Neural cell (in vitro differentiated cells): ENCODE data around the gene AP3B1. TPM values are rescaled to one million over a fixed set of nuclear protein-coding genes. Genes with fewer than 3 reads are reported as not detected.

Experiments used
- H2AFZ ChIP-seq: fragments of 200-600, 300-800 bp; sonication (generic), shearing (Covaris generic); 2 replicates; pipeline ENCODE4 v1.6.0; 2014; ENCODE audit warnings: low read depth, mild to moderate bottlenecking, antibody characterized with exemption, low read length, moderate library complexity
- H3F3A ChIP-seq: fragments of 200-600 bp; shearing (Covaris generic); 2 replicates; pipeline ENCODE4 v1.6.1; 2016; ENCODE audit warnings: mild to moderate bottlenecking, moderate library complexity, mixed read lengths, antibody characterized with exemption, low read length; ENCODE audit not compliant: insufficient read depth, poor library complexity, severe bottlenecking
- H3K27ac ChIP-seq: fragments of 200-600, 300-800 bp; sonication (generic), shearing (Covaris generic); 2 replicates; pipeline ENCODE4 v1.5.1; 2014; ENCODE audit warnings: mild to moderate bottlenecking, low read length, moderate library complexity
- H3K27me3 ChIP-seq: fragments of 300-800, 200-600 bp; sonication (generic), shearing (Covaris generic); 2 replicates; pipeline ENCODE4 v1.6.0; 2014; ENCODE audit warnings: mild to moderate bottlenecking, low read depth, low read length, moderate library complexity; ENCODE audit not compliant: insufficient read depth
- H3K36me3 ChIP-seq: fragments of 300-800, 200-600 bp; sonication (generic), shearing (Covaris generic); 2 replicates; pipeline ENCODE4 v1.5.1; 2014; ENCODE audit warnings: mild to moderate bottlenecking, antibody characterized with exemption, low read length, moderate library complexity; ENCODE audit not compliant: insufficient read depth
- H3K4me2 ChIP-seq: fragments of 300-800, 200-600 bp; sonication (generic), shearing (Covaris generic); 2 replicates; pipeline ENCODE4 v1.6.0; 2014; ENCODE audit warnings: mild to moderate bottlenecking, low read length
- H3K4me3 ChIP-seq: fragments of 300-800, 200-600 bp; sonication (generic), shearing (Covaris generic); 2 replicates; pipeline ENCODE4 v1.5.1; 2014; ENCODE audit warnings: mild to moderate bottlenecking, low read length, moderate library complexity
- H3K79me2 ChIP-seq: fragments of 200-600 bp; shearing (Covaris generic); replicated peaks from 2 replicates; pipeline ENCODE4 v1.6.0; 2014; ENCODE audit warnings: mild to moderate bottlenecking, low read length, moderate library complexity; ENCODE audit not compliant: insufficient read depth
- H3K9ac ChIP-seq: fragments of 300-800, 200-600 bp; sonication (generic), shearing (Covaris generic); 2 replicates; pipeline ENCODE4 v1.6.1; 2016; ENCODE audit warnings: mild to moderate bottlenecking, low read length, mixed read lengths
- H3K9me2 ChIP-seq: fragments of 200-600 bp; shearing (Covaris generic); 2 replicates; pipeline ENCODE4 v1.6.1; 2016; ENCODE audit warnings: mild to moderate bottlenecking, low read length, mixed read lengths; ENCODE audit not compliant: insufficient read depth
- H3K9me3 ChIP-seq: fragments of 200-600, 300-800 bp; sonication (generic), shearing (Covaris generic); 2 replicates; pipeline ENCODE4 v1.6.1; 2016; ENCODE audit warnings: mild to moderate bottlenecking, mixed run types, low read length, moderate library complexity, mixed read lengths
- H4K20me1 ChIP-seq: fragments of 200-600 bp; shearing (Covaris generic); 2 replicates; pipeline ENCODE4 v1.6.1; 2016; ENCODE audit warnings: mild to moderate bottlenecking, mixed run types; ENCODE audit not compliant: insufficient read depth
- CTCF ChIP-seq: fragments of 450-650 bp; IDR thresholded peaks from 2 replicates; pipeline ENCODE4 v1.5.1; 2014; ENCODE audit warnings: antibody characterized with exemption, mild to moderate bottlenecking, moderate library complexity; ENCODE audit not compliant: poor library complexity, severe bottlenecking
- EP300 ChIP-seq: fragments of 450-650 bp; conservative IDR thresholded peaks from 2 replicates; pipeline ENCODE4 v1.6.1; 2014; ENCODE audit warnings: antibody characterized with exemption, mild to moderate bottlenecking, moderate library complexity; ENCODE audit not compliant: poor library complexity, severe bottlenecking
- EZH2 ChIP-seq: fragments of 200-600, 300-800 bp; shearing (Covaris generic), sonication (generic); IDR thresholded peaks from 2 replicates; pipeline ENCODE4 v1.6.1; 2014; ENCODE audit warnings: antibody characterized with exemption, low read length, borderline replicate concordance, mild to moderate bottlenecking; ENCODE audit not compliant: insufficient read depth, poor library complexity, severe bottlenecking
- MXI1 ChIP-seq: fragments of 450-650 bp; conservative IDR thresholded peaks from 2 replicates; pipeline ENCODE4 v1.6.1; 2014; ENCODE audit warnings: antibody characterized with exemption, mild to moderate bottlenecking; ENCODE audit not compliant: poor library complexity, severe bottlenecking
- POLR2AphosphoS5 ChIP-seq: IDR thresholded peaks from 2 replicates; pipeline ENCODE4 v1.6.1; 2012
- RAD21 ChIP-seq: fragments of 450-650 bp; conservative IDR thresholded peaks from 2 replicates; pipeline ENCODE4 v1.6.1; 2014; ENCODE audit warnings: antibody characterized with exemption, mild to moderate bottlenecking, moderate library complexity
- REST ChIP-seq: IDR thresholded peaks from 2 replicates; pipeline ENCODE4 v1.6.1; 2012; ENCODE audit warnings: borderline replicate concordance
- SMC3 ChIP-seq: fragments of 450-650 bp; conservative IDR thresholded peaks from 2 replicates; pipeline ENCODE4 v1.6.1; 2014; ENCODE audit warnings: antibody characterized with exemption, mild to moderate bottlenecking, moderate library complexity; ENCODE audit not compliant: poor library complexity
- TAF1 ChIP-seq: IDR thresholded peaks from 2 replicates; pipeline ENCODE4 v1.6.1; 2012; ENCODE audit warnings: low read depth
- polyA plus RNA-seq: library from polyadenylated mRNA; depleted of rRNA; stranded (reverse); fragments of >200 nt; gene quantifications from 2 replicates; pipeline ENCODE4 v1.2.3, GENCODE V29; 2014

The AP3B1 gene
- polyA plus RNA-seq, 1 donor from 2014 or later: 8.5 TPM

- Histone ChIP-seq H3K9me3 (no peaks in the 10 kb centered on the region), H2AFZ (no peak overlapping the region), H3K27me3 (peaks cover 30% of the 10 kb centered on the region), H3K79me2 (no peaks in the 10 kb centered on the region), H3K4me3 (no peak overlapping the region), H3F3A (no peaks in the 10 kb centered on the region), H3K9ac (no peak overlapping the region), H3K9me2 (no peaks in the 10 kb centered on the region), H4K20me1 (no peaks in the 10 kb centered on the region), H3K4me2 (no peak overlapping the region), H3K36me3 (no peaks in the 10 kb centered on the region), H3K27ac (no peak overlapping the region)
- TF ChIP-seq RAD21: no peak
- TF ChIP-seq REST: no peak
- no peak for TF ChIP-seq EP300
- TF ChIP-seq TAF1: no peak
Measured at GRCh38 chr5:78004559-78004958, 289.9 kb downstream of the AP3B1 start.

DNA sequence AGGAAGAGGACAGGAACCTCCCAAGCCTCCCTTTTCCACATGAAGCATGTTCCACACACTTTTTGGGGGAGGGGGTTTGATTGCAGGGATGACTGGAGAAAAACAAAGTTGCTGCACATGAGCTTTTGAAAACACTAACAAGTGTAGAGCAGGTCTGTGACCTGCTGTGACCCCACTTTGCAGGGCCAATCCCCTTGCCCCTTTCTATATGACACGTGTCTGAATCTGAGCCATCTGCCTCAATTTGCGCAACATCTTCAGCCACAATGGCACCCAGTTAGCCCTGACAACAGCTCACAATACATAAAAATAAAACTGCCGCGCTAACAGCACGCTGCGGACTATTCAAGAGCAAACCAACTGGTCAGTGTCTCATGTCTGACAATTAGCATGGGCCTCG lies 290.6 kb downstream of the AP3B1 start:
- H3K9me2 ChIP-seq: no peaks in the 10 kb centered on the region
- no peak overlapping the region for H3K4me3 ChIP-seq
- no peaks in the 10 kb centered on the region for H4K20me1 ChIP-seq
- no peak overlapping the region for H3K4me2 ChIP-seq
- no peak overlapping the region for H3K27ac ChIP-seq
- H2AFZ ChIP-seq: no peak overlapping the region
- TF ChIP-seq RAD21: no peak
- no peak for TF ChIP-seq MXI1
- H3F3A ChIP-seq: no peaks in the 10 kb centered on the region
- peaks cover 30% of the 10 kb centered on the region for H3K27me3 ChIP-seq
- H3K36me3 ChIP-seq: no peaks in the 10 kb centered on the region
- H3K79me2 ChIP-seq: no peaks in the 10 kb centered on the region
- no peak overlapping the region for H3K9ac ChIP-seq
- H3K9me3 ChIP-seq: no peaks in the 10 kb centered on the region

DNA sequence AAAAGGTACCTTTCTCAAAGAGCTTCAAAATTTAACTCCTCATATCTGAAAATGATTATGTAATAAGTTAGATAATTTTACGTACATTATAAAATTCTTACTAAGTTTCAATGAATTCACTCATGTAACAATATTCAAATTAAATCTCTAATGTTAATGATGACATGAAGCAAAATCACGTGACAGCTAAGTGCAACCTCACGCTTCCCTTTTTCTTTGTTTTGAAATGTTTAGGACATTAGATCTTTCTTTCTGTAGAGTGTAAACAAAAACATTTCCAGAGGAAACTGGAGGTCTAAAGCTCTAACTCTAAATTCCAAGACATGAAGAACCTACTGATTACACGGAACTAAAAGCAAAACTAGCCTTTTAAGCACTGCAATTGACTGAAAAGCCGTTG lies 291.0 kb downstream of the AP3B1 start:
- Histone ChIP-seq H3K4me2 (no peak overlapping the region), H3K9me2 (no peaks in the 10 kb centered on the region), H3F3A (no peaks in the 10 kb centered on the region), H3K9me3 (no peaks in the 10 kb centered on the region), H3K27ac (no peak overlapping the region), H2AFZ (no peak overlapping the region), H3K79me2 (no peaks in the 10 kb centered on the region), H3K9ac (no peak overlapping the region), H3K27me3 (peaks cover 30% of the 10 kb centered on the region), H3K36me3 (no peaks in the 10 kb centered on the region), H3K4me3 (no peak overlapping the region), H4K20me1 (no peaks in the 10 kb centered on the region)
- no peak for TF ChIP-seq POLR2AphosphoS5
- no peak for TF ChIP-seq RAD21
- TF ChIP-seq CTCF: no peak
- TF ChIP-seq SMC3: no peak
- TF ChIP-seq TAF1: no peak
- no peak for TF ChIP-seq EP300
- no peak for TF ChIP-seq REST
- no peak for TF ChIP-seq EZH2
- TF ChIP-seq MXI1: no peak
